ENCODE measurements around the gene FRMD4A.

Gene FRMD4A

GRCh38 chr10:14366760-14367159 lies 36.0 kb upstream of the FRMD4A start:
- Histone ChIP-seq H3K27ac (ENCODE audit: insufficient read depth, low read length, poor library complexity, severe bottlenecking) (no peak overlapping the region), H3K9me3 (ENCODE audit: control insufficient read depth, low read length) (no peaks in the 10 kb centered on the region), H3K27me3 (replicated peaks; ENCODE audit: control insufficient read depth, insufficient read depth, low read length, poor library complexity, severe bottlenecking) (no peaks in the 10 kb centered on the region), H3K4me1 (ENCODE audit: control insufficient read depth, insufficient read depth, low read length, poor library complexity, severe bottlenecking) (no peaks in the 10 kb centered on the region), H3K4me3 (ENCODE audit: insufficient read depth, low read depth, low read length, poor library complexity, severe bottlenecking) (no peak overlapping the region), H3K36me3 (ENCODE audit: control insufficient read depth, insufficient read depth, low read length) (no peaks in the 10 kb centered on the region)
- DNase-seq, result no peak

- no peaks in the 10 kb centered on the region for H3K36me3 ChIP-seq (ENCODE audit: control insufficient read depth, insufficient read depth, low read length)
- H3K9me3 ChIP-seq (ENCODE audit: control insufficient read depth, low read length), result no peaks in the 10 kb centered on the region
- no peaks in the 10 kb centered on the region for H3K4me1 ChIP-seq (ENCODE audit: control insufficient read depth, insufficient read depth, low read length, poor library complexity, severe bottlenecking)
- no peaks in the 10 kb centered on the region for H3K27me3 ChIP-seq (replicated peaks; ENCODE audit: control insufficient read depth, insufficient read depth, low read length, poor library complexity, severe bottlenecking)
- no peak for DNase-seq
- no peak overlapping the region for H3K27ac ChIP-seq (ENCODE audit: insufficient read depth, low read length, poor library complexity, severe bottlenecking)
- no peak overlapping the region for H3K4me3 ChIP-seq (ENCODE audit: insufficient read depth, low read depth, low read length, poor library complexity, severe bottlenecking)
Measured at GRCh38 chr10:14365266-14365665, 34.5 kb upstream of the FRMD4A start.

GRCh38 chr10:14362104-14362503 lies 31.4 kb upstream of the FRMD4A start:
- no peaks in the 10 kb centered on the region for H3K9me3 ChIP-seq (ENCODE audit: control insufficient read depth, low read length)
- H3K4me1 ChIP-seq (ENCODE audit: control insufficient read depth, insufficient read depth, low read length, poor library complexity, severe bottlenecking), result no peaks in the 10 kb centered on the region
- no peak overlapping the region for H3K27ac ChIP-seq (ENCODE audit: insufficient read depth, low read length, poor library complexity, severe bottlenecking)
- no peak for DNase-seq
- no peaks in the 10 kb centered on the region for H3K27me3 ChIP-seq (replicated peaks; ENCODE audit: control insufficient read depth, insufficient read depth, low read length, poor library complexity, severe bottlenecking)
- no peak overlapping the region for H3K4me3 ChIP-seq (ENCODE audit: insufficient read depth, low read depth, low read length, poor library complexity, severe bottlenecking)
- H3K36me3 ChIP-seq (ENCODE audit: control insufficient read depth, insufficient read depth, low read length), result no peaks in the 10 kb centered on the region

- Histone ChIP-seq H3K4me3 (ENCODE audit: insufficient read depth, low read depth, low read length, poor library complexity, severe bottlenecking) (no peak overlapping the region), H3K36me3 (ENCODE audit: control insufficient read depth, insufficient read depth, low read length) (no peaks in the 10 kb centered on the region), H3K27ac (ENCODE audit: insufficient read depth, low read length, poor library complexity, severe bottlenecking) (no peak overlapping the region), H3K4me1 (ENCODE audit: control insufficient read depth, insufficient read depth, low read length, poor library complexity, severe bottlenecking) (no peaks in the 10 kb centered on the region), H3K27me3 (replicated peaks; ENCODE audit: control insufficient read depth, insufficient read depth, low read length, poor library complexity, severe bottlenecking) (no peaks in the 10 kb centered on the region), H3K9me3 (ENCODE audit: control insufficient read depth, low read length) (no peaks in the 10 kb centered on the region)
- no peak for DNase-seq
Measured at GRCh38 chr10:14360961-14361360, 30.2 kb upstream of the FRMD4A start.

- Histone ChIP-seq H3K4me1 (ENCODE audit: control insufficient read depth, insufficient read depth, low read length, poor library complexity, severe bottlenecking) (no peaks in the 10 kb centered on the region), H3K27ac (ENCODE audit: insufficient read depth, low read length, poor library complexity, severe bottlenecking) (no peak overlapping the region), H3K9me3 (ENCODE audit: control insufficient read depth, low read length) (no peaks in the 10 kb centered on the region), H3K36me3 (ENCODE audit: control insufficient read depth, insufficient read depth, low read length) (no peaks in the 10 kb centered on the region), H3K27me3 (replicated peaks; ENCODE audit: control insufficient read depth, insufficient read depth, low read length, poor library complexity, severe bottlenecking) (no peaks in the 10 kb centered on the region), H3K4me3 (ENCODE audit: insufficient read depth, low read depth, low read length, poor library complexity, severe bottlenecking) (no peak overlapping the region)
- DNase-seq, result no peak
Measured at GRCh38 chr10:14360515-14360914, 29.8 kb upstream of the FRMD4A start.

- Histone ChIP-seq H3K36me3 (ENCODE audit: control insufficient read depth, insufficient read depth, low read length) (no peaks in the 10 kb centered on the region), H3K4me3 (ENCODE audit: insufficient read depth, low read depth, low read length, poor library complexity, severe bottlenecking) (no peak overlapping the region), H3K27ac (ENCODE audit: insufficient read depth, low read length, poor library complexity, severe bottlenecking) (no peak overlapping the region), H3K9me3 (ENCODE audit: control insufficient read depth, low read length) (no peaks in the 10 kb centered on the region), H3K27me3 (replicated peaks; ENCODE audit: control insufficient read depth, insufficient read depth, low read length, poor library complexity, severe bottlenecking) (no peaks in the 10 kb centered on the region), H3K4me1 (ENCODE audit: control insufficient read depth, insufficient read depth, low read length, poor library complexity, severe bottlenecking) (no peaks in the 10 kb centered on the region)
- DNase-seq, result no peak
Measured at GRCh38 chr10:14358886-14359573, 28.3 kb upstream of the FRMD4A start.

- Histone ChIP-seq H3K4me3 (ENCODE audit: insufficient read depth, low read depth, low read length, poor library complexity, severe bottlenecking) (no peak overlapping the region), H3K36me3 (ENCODE audit: control insufficient read depth, insufficient read depth, low read length) (no peaks in the 10 kb centered on the region), H3K27ac (ENCODE audit: insufficient read depth, low read length, poor library complexity, severe bottlenecking) (no peak overlapping the region), H3K27me3 (replicated peaks; ENCODE audit: control insufficient read depth, insufficient read depth, low read length, poor library complexity, severe bottlenecking) (no peaks in the 10 kb centered on the region), H3K4me1 (ENCODE audit: control insufficient read depth, insufficient read depth, low read length, poor library complexity, severe bottlenecking) (no peaks in the 10 kb centered on the region), H3K9me3 (ENCODE audit: control insufficient read depth, low read length) (no peaks in the 10 kb centered on the region)
- no peak for DNase-seq
Measured at GRCh38 chr10:14356921-14357320, 26.2 kb upstream of the FRMD4A start.

- no peak overlapping the region for H3K4me3 ChIP-seq (ENCODE audit: insufficient read depth, low read depth, low read length, poor library complexity, severe bottlenecking)
- H3K9me3 ChIP-seq (ENCODE audit: control insufficient read depth, low read length), result no peaks in the 10 kb centered on the region
- no peaks in the 10 kb centered on the region for H3K36me3 ChIP-seq (ENCODE audit: control insufficient read depth, insufficient read depth, low read length)
- H3K27me3 ChIP-seq (replicated peaks; ENCODE audit: control insufficient read depth, insufficient read depth, low read length, poor library complexity, severe bottlenecking), result no peaks in the 10 kb centered on the region
- DNase-seq, result no peak
- H3K4me1 ChIP-seq (ENCODE audit: control insufficient read depth, insufficient read depth, low read length, poor library complexity, severe bottlenecking), result no peaks in the 10 kb centered on the region
- no peak overlapping the region for H3K27ac ChIP-seq (ENCODE audit: insufficient read depth, low read length, poor library complexity, severe bottlenecking)
Measured at GRCh38 chr10:14355750-14356149, 25.0 kb upstream of the FRMD4A start.

- Histone ChIP-seq H3K36me3 (ENCODE audit: control insufficient read depth, insufficient read depth, low read length) (no peaks in the 10 kb centered on the region), H3K9me3 (ENCODE audit: control insufficient read depth, low read length) (no peaks in the 10 kb centered on the region)
Measured at GRCh38 chr10:14353291-14353913, 22.7 kb upstream of the FRMD4A start.

GRCh38 chr10:14350006-14350405 lies 19.3 kb upstream of the FRMD4A start:
- H3K27ac ChIP-seq (ENCODE audit: insufficient read depth, low read length, poor library complexity, severe bottlenecking), result no peak overlapping the region
- no peaks in the 10 kb centered on the region for H3K9me3 ChIP-seq (ENCODE audit: control insufficient read depth, low read length)
- H3K4me1 ChIP-seq (ENCODE audit: control insufficient read depth, insufficient read depth, low read length, poor library complexity, severe bottlenecking), result no peaks in the 10 kb centered on the region
- no peaks in the 10 kb centered on the region for H3K36me3 ChIP-seq (ENCODE audit: control insufficient read depth, insufficient read depth, low read length)
- no peak for DNase-seq
- no peaks in the 10 kb centered on the region for H3K27me3 ChIP-seq (replicated peaks; ENCODE audit: control insufficient read depth, insufficient read depth, low read length, poor library complexity, severe bottlenecking)
- no peak overlapping the region for H3K4me3 ChIP-seq (ENCODE audit: insufficient read depth, low read depth, low read length, poor library complexity, severe bottlenecking)

More at GRCh38 chr10:14353291-14353913, 22.7 kb upstream of the FRMD4A start:
- Histone ChIP-seq H3K4me1 (ENCODE audit: control insufficient read depth, insufficient read depth, low read length, poor library complexity, severe bottlenecking) (no peaks in the 10 kb centered on the region), H3K4me3 (ENCODE audit: insufficient read depth, low read depth, low read length, poor library complexity, severe bottlenecking) (no peak overlapping the region), H3K27ac (ENCODE audit: insufficient read depth, low read length, poor library complexity, severe bottlenecking) (no peak overlapping the region), H3K27me3 (replicated peaks; ENCODE audit: control insufficient read depth, insufficient read depth, low read length, poor library complexity, severe bottlenecking) (no peaks in the 10 kb centered on the region)
- no peak for DNase-seq

All from effector memory CD4-positive, alpha-beta T cell (primary cell).